AG04449 (cell line): Measurements from ENCODE around the gene TRPC6.

Source experiments
- CTCF ChIA-PET: fragments of 350-600 bp; formaldehyde crosslinking; extraction: SDS; loops from one replicate; lab custom pipeline; 2021; ENCODE audit warnings: antibody characterized with exemption; lab: Yijun Ruan, JAX
- POLR2A ChIA-PET: fragments of 400-600, 350-600 bp; formaldehyde crosslinking; extraction: SDS; loops from one replicate; lab custom pipeline; 2020; ENCODE audit warnings: antibody characterized with exemption, inconsistent platforms; lab: Yijun Ruan, JAX
- DNase-seq: peaks from one replicate; pipeline ENCODE4 v3.0.0-alpha.2; 2010; ENCODE audit warnings: low read depth, low spot score
- H3K4me3 ChIP-seq: 2 replicates; pipeline ENCODE4 v1.5.1; 2011; ENCODE audit warnings: low read depth, mild to moderate bottlenecking, control low read depth, low read length
- CTCF ChIP-seq: IDR thresholded peaks from one replicate; pipeline ENCODE4 v1.5.1; 2011; ENCODE audit warnings: mild to moderate bottlenecking, moderate library complexity, low read length, control low read depth, inconsistent platforms; ENCODE audit not compliant: insufficient read depth; ENCODE audit errors: missing control alignments

TRPC6 gene

GRCh38 chr11:101445761-101446160 is 138.0 kb downstream of the TRPC6 start:
- no peak for TF ChIP-seq CTCF
- H3K4me3 ChIP-seq: no peak overlapping the region
- ChIA-PET CTCF (interaction anchor here (1.5 to 5.7 kb wide), 4 partner anchors 9 to 416 kb away, joined by 3 to 29 read pairs (median 20); no protein-coding TSS in a partner anchor), POLR2A (interaction anchor here (0.6 kb wide), 1 partner anchor 418 kb away, joined by 3 read pairs; no protein-coding TSS in a partner anchor)
- DNase-seq: no peak

- no peak for DNase-seq
- POLR2A ChIA-PET: no interaction called here
- no peak for TF ChIP-seq CTCF
- no peak overlapping the region for H3K4me3 ChIP-seq
- CTCF ChIA-PET: interaction anchor here (0.8 to 5.7 kb wide), 4 partner anchors 9 to 416 kb away, joined by 4 to 29 read pairs (median 6); no protein-coding TSS in a partner anchor
These were observed 139.0 kb downstream of the TRPC6 start for GRCh38 chr11:101444851-101445250.

- DNase-seq: no peak
- ChIA-PET CTCF (interaction anchor here (0.8 to 5.7 kb wide), 4 partner anchors 8 to 417 kb away, joined by 4 to 29 read pairs (median 6); no protein-coding TSS in a partner anchor), POLR2A (no interaction called here)
- H3K4me3 ChIP-seq: no peak overlapping the region
- TF ChIP-seq CTCF: no peak
These were observed 139.6 kb downstream of the TRPC6 start for GRCh38 chr11:101444164-101444563.

- no peak overlapping the region for H3K4me3 ChIP-seq
- ChIA-PET POLR2A (no interaction called here), CTCF (interaction anchor here (1.0 kb wide), 1 partner anchor 404 kb away, joined by 3 read pairs; no protein-coding TSS in a partner anchor)
- DNase-seq: no peak
- no peak for TF ChIP-seq CTCF
These were observed 140.8 kb downstream of the TRPC6 start for GRCh38 chr11:101442936-101443521.

GRCh38 chr11:101442171-101442570 is 141.6 kb downstream of the TRPC6 start:
- CTCF ChIA-PET: interaction anchor here (1.0 to 2.1 kb wide), 4 partner anchors 9 to 438 kb away, joined by 3 to 6 read pairs (median 4); no protein-coding TSS in a partner anchor
- H3K4me3 ChIP-seq: no peak overlapping the region
- POLR2A ChIA-PET: no interaction called here
- DNase-seq: peak; percentile 52
- TF ChIP-seq CTCF: no peak

GRCh38 chr11:101441747-101442146 is 142.1 kb downstream of the TRPC6 start:
- H3K4me3 ChIP-seq: no peak overlapping the region
- ChIA-PET CTCF (interaction anchor here (1.0 to 2.1 kb wide), 4 partner anchors 9 to 438 kb away, joined by 3 to 6 read pairs (median 4); no protein-coding TSS in a partner anchor), POLR2A (no interaction called here)
- no peak for DNase-seq
- TF ChIP-seq CTCF: no peak
